GM23338 (cell line): ENCODE results near the gene CARD9. TPM values are rescaled to one million over a fixed set of nuclear protein-coding genes. Genes with fewer than 3 reads are reported as not detected.

ENCODE experiments used
- ATAC-seq: fragments of 200-7000 bp; cut with Tn5 transposase; 3 replicates; pipeline ENCODE4 v1.9.1; 2020
- DNase-seq: peaks from one replicate; pipeline ENCODE4 v3.0.0-alpha.2; 2015; ENCODE audit warnings: low spot score
- H2AFZ ChIP-seq: fragments of 200-600 bp; sonication (generic); 2 replicates; pipeline ENCODE4 v1.8.0; 2016; ENCODE audit warnings: antibody characterized with exemption, mild to moderate bottlenecking, moderate library complexity
- H3F3A ChIP-seq: fragments of 200-600 bp; sonication (generic); replicated peaks from 2 replicates; pipeline ENCODE4 v1.8.0; 2017; ENCODE audit warnings: antibody characterized with exemption, mixed run types, low read depth
- H3K27ac ChIP-seq: fragments of 200-600 bp; sonication (generic); 2 replicates; pipeline ENCODE4 v1.6.1; 2016; ENCODE audit warnings: low read depth
- H3K27me3 ChIP-seq: fragments of 200-600 bp; sonication (generic); 2 replicates; pipeline ENCODE4 v1.8.0; 2016; ENCODE audit warnings: mild to moderate bottlenecking, mixed run types, moderate library complexity; ENCODE audit not compliant: insufficient read depth
- H3K36me3 ChIP-seq: fragments of 200-600 bp; sonication (generic); 2 replicates; pipeline ENCODE4 v1.8.0; 2016; ENCODE audit warnings: mild to moderate bottlenecking; ENCODE audit not compliant: insufficient read depth
- H3K4me1 ChIP-seq: fragments of 200-600 bp; sonication (generic); 2 replicates; pipeline ENCODE4 v1.8.0; 2016; ENCODE audit warnings: mild to moderate bottlenecking, moderate library complexity; ENCODE audit not compliant: insufficient read depth
- H3K4me2 ChIP-seq: fragments of 200-600 bp; sonication (generic); 2 replicates; pipeline ENCODE4 v1.7.1; 2017; ENCODE audit warnings: mixed run types
- H3K4me3 ChIP-seq: fragments of 200-600 bp; sonication (generic); 2 replicates; pipeline ENCODE4 v1.6.1; 2016; ENCODE audit warnings: mixed run types
- H3K79me2 ChIP-seq: fragments of 200-600 bp; sonication (generic); replicated peaks from 2 replicates; pipeline ENCODE4 v1.8.0; 2017; ENCODE audit warnings: mild to moderate bottlenecking; ENCODE audit not compliant: insufficient read depth
- H3K9me2 ChIP-seq: fragments of 200-600 bp; sonication (generic); 2 replicates; pipeline ENCODE4 v1.8.0; 2017; ENCODE audit not compliant: insufficient read depth
- H4K20me1 ChIP-seq: fragments of 200-600 bp; sonication (generic); replicated peaks from 2 replicates; pipeline ENCODE4 v1.8.0; 2017; ENCODE audit warnings: mild to moderate bottlenecking; ENCODE audit not compliant: insufficient read depth
- H3K27ac Mint-ChIP-seq: 2 replicates; pipeline ENCODE4 v1.8.0; 2020; ENCODE audit warnings: inconsistent platforms, mild to moderate bottlenecking, moderate library complexity, mixed read lengths
- H3K27me3 Mint-ChIP-seq: 3 replicates; pipeline ENCODE4 v1.8.0; 2022; ENCODE audit warnings: low read depth, mild to moderate bottlenecking, moderate library complexity, mixed read lengths, inconsistent platforms; ENCODE audit not compliant: insufficient read depth, poor library complexity
- H3K36me3 Mint-ChIP-seq: 3 replicates; pipeline ENCODE4 v1.8.0; 2021; ENCODE audit warnings: low read depth, mild to moderate bottlenecking, inconsistent platforms, moderate library complexity, mixed read lengths
- H3K4me1 Mint-ChIP-seq: 3 replicates; pipeline ENCODE4 v1.8.0; 2020; ENCODE audit warnings: mild to moderate bottlenecking, inconsistent platforms, mixed read lengths
- H3K4me3 Mint-ChIP-seq: 3 replicates; pipeline ENCODE4 v1.8.0; 2021; ENCODE audit warnings: moderate library complexity, mild to moderate bottlenecking, inconsistent platforms, mixed read lengths
- H3K9me3 Mint-ChIP-seq: 3 replicates; pipeline ENCODE4 v1.8.0; 2020; ENCODE audit warnings: moderate library complexity, mild to moderate bottlenecking, inconsistent platforms, mixed read lengths
- CREB1 ChIP-seq: fragments of 250-450 bp; sonication (Bioruptor Pico); IDR thresholded peaks from 2 replicates; pipeline ENCODE4 v1.5.0; 2020; ENCODE audit warnings: low read depth, mild to moderate bottlenecking, moderate library complexity
- CTCF ChIP-seq, 2 experiments: fragments of 200-600 bp in 1 of 2; sonication (generic) in 1 of 2; conservative IDR thresholded peaks; 2 replicates each; pipeline versions ENCODE4 v1.5.1 to v1.6.1; 2016 to 2017; ENCODE audit warnings: antibody characterized with exemption in 2 of 2, low read depth in 2 of 2, mild to moderate bottlenecking in 2 of 2, moderate library complexity in 1 of 2
- EZH2phosphoT487 ChIP-seq: fragments of 200-600 bp; sonication (generic); IDR thresholded peaks from one replicate; pipeline ENCODE4 v1.8.1; 2018; ENCODE audit warnings: antibody characterized with exemption; ENCODE audit not compliant: unreplicated experiment
- JUNB ChIP-seq: IDR thresholded peaks from one replicate; pipeline ENCODE4 v1.6.1; 2016; ENCODE audit warnings: antibody characterized with exemption; ENCODE audit not compliant: unreplicated experiment
- POLR2AphosphoS5 ChIP-seq: IDR thresholded peaks from 2 replicates; pipeline ENCODE4 v1.6.1; 2016; ENCODE audit warnings: antibody characterized with exemption, low read depth
- STAT1 ChIP-seq: IDR thresholded peaks from one replicate; pipeline ENCODE4 v1.6.1; 2016; ENCODE audit warnings: antibody characterized with exemption; ENCODE audit not compliant: unreplicated experiment
- ZNF114 ChIP-seq: fragments of 250-450 bp; sonication (Bioruptor Pico); IDR thresholded peaks from 2 replicates; pipeline ENCODE4 v1.5.0; 2020; ENCODE audit warnings: mild to moderate bottlenecking, moderate library complexity
- ZNF331 ChIP-seq: fragments of 250-450 bp; sonication (Bioruptor Pico); IDR thresholded peaks from 2 replicates; pipeline ENCODE4 v1.5.0; 2020; ENCODE audit warnings: low read depth, mild to moderate bottlenecking, moderate library complexity
- ZNF462 ChIP-seq: fragments of 250-450 bp; sonication (Bioruptor Pico); IDR thresholded peaks from 2 replicates; pipeline ENCODE4 v1.5.0; 2020; ENCODE audit warnings: mild to moderate bottlenecking, moderate library complexity
- polyA plus RNA-seq: library from polyadenylated mRNA; unstranded; fragments of >200 nt; fragmentation: Nextera tagmentation; extraction: Ambion mirVana; gene quantifications from 2 replicates; pipeline ENCODE4 v1.2.1, GENCODE V29; 2016
- total RNA-seq: library from RNA; depleted of rRNA; stranded (reverse); fragments of >200 nt; shearing (Covaris generic); gene quantifications from 2 replicates; pipeline ENCODE4 v1.2.3, GENCODE V29; 2014

Gene CARD9
- total and polyA plus RNA-seq, 2 experiments from 2014 or later, result 0.49 to 0.63 TPM

- H3K36me3 Mint-ChIP-seq, result peaks cover 72% of the 10 kb centered on the region
- H3K4me3 Mint-ChIP-seq, result no peak overlapping the region
- Histone ChIP-seq H2AFZ (no peak overlapping the region), H3K79me2 (0 out of 2 replicates have a peak, but pooled peaks cover 6% of the 10 kb centered on the region), H3F3A (0 out of 2 replicates have a peak, but pooled peaks cover 3% of the 10 kb centered on the region), H3K27ac (no peak overlapping the region), H3K9me2 (no peaks in the 10 kb centered on the region), H3K4me1 (no peaks in the 10 kb centered on the region), H3K27me3 (no peaks in the 10 kb centered on the region), H4K20me1 (peaks cover 17% of the 10 kb centered on the region), H3K36me3 (peaks cover 26% of the 10 kb centered on the region), H3K4me3 (no peak overlapping the region), H3K4me2 (no peak overlapping the region)
- TF ChIP-seq CTCF (conservative IDR thresholded peaks at IDR 0.05; ENCODE audit: low read depth in 2 of 2), result no peak
- TF ChIP-seq CREB1 (CRISPR knock-in tag), result no peak
- no peak for TF ChIP-seq JUNB
- TF ChIP-seq POLR2AphosphoS5, result no peak
- no peak for TF ChIP-seq STAT1
- no peak for TF ChIP-seq ZNF462 (CRISPR knock-in tag)
- TF ChIP-seq ZNF114 (CRISPR knock-in tag), result no peak
- TF ChIP-seq ZNF331 (CRISPR knock-in tag), result no peak
- no peak for TF ChIP-seq EZH2phosphoT487
- ATAC-seq, result no peak
- H3K27ac Mint-ChIP-seq, result no peak overlapping the region
- DNase-seq, result no peak
- H3K4me1 Mint-ChIP-seq, result no peaks in the 10 kb centered on the region
- H3K9me3 Mint-ChIP-seq, result no peaks in the 10 kb centered on the region
- H3K27me3 Mint-ChIP-seq, result peaks cover 1% of the 10 kb centered on the region
These were observed 15.9 kb upstream of the CARD9 start for GRCh38 chr9:136389396-136389795.
